NOMO-1 treated with dmso at 0.1 percent for 144 hours (cell line): ENCODE data around the gene CDC14A.

Experiments
- DNase-seq: peaks from one replicate; lab custom pipeline; 2025; ENCODE audit not compliant: unreplicated experiment; lab: John Stamatoyannopoulos, UW

Gene CDC14A

GRCh38 chr1:100482167-100482566, 129.9 kb downstream of the CDC14A start:
- DNase-seq: no peak

GRCh38 chr1:100482748-100483147, 130.4 kb downstream of the CDC14A start:
- DNase-seq: no peak

GRCh38 chr1:100483230-100483629, 130.9 kb downstream of the CDC14A start:
- DNase-seq: no peak

- no peak for DNase-seq
Measured at GRCh38 chr1:100485855-100486258, 133.6 kb downstream of the CDC14A start.

- no peak for DNase-seq
Measured at GRCh38 chr1:100494393-100495084, 142.2 kb downstream of the CDC14A start.

GRCh38 chr1:100496896-100497295, 144.6 kb downstream of the CDC14A start:
- no peak for DNase-seq

- no peak for DNase-seq
Measured at GRCh38 chr1:100497796-100498195, 145.5 kb downstream of the CDC14A start.

GRCh38 chr1:100499194-100499811, 147.0 kb downstream of the CDC14A start:
- no peak for DNase-seq

- DNase-seq: no peak
Measured at GRCh38 chr1:100502052-100502792, 149.9 kb downstream of the CDC14A start.

- DNase-seq: no peak
Measured at GRCh38 chr1:100506217-100506616, 153.9 kb downstream of the CDC14A start.

- DNase-seq: peak; percentile 13
Measured at GRCh38 chr1:100510451-100510850, 158.1 kb downstream of the CDC14A start.

- peak; percentile 56 for DNase-seq
Measured at GRCh38 chr1:100511058-100511457, 158.8 kb downstream of the CDC14A start.

GRCh38 chr1:100511773-100512172, 159.5 kb downstream of the CDC14A start:
- DNase-seq: no peak

- DNase-seq: no peak
Measured at GRCh38 chr1:100512803-100513352, 160.6 kb downstream of the CDC14A start.

- DNase-seq: peak; percentile 57
Measured at GRCh38 chr1:100516857-100517256, 164.6 kb downstream of the CDC14A start.

- no peak for DNase-seq
Measured at GRCh38 chr1:100517515-100517914, 165.2 kb downstream of the CDC14A start.

GRCh38 chr1:100518023-100518422, 165.7 kb downstream of the CDC14A start:
- DNase-seq: no peak

GRCh38 chr1:100523038-100523652, 170.8 kb downstream of the CDC14A start:
- DNase-seq: peak; percentile 77

- no peak for DNase-seq
Measured at GRCh38 chr1:100524355-100524754, 172.0 kb downstream of the CDC14A start.

- DNase-seq: no peak
Measured at GRCh38 chr1:100526894-100527293, 174.6 kb downstream of the CDC14A start.

- DNase-seq: no peak
Measured at GRCh38 chr1:100528871-100529270, 176.6 kb downstream of the CDC14A start.
